ENCODE data around the gene RALY.
"Not testable (repeated sequence)": the region's sequence is repeated elsewhere in the genome, so short reads cannot be mapped to it uniquely, and the experiment has no call there.

RALY gene

GRCh38 chr20:34018166-34018565 is 24.5 kb downstream of the RALY start:
- Mint-ChIP-seq H3K27ac (no peak overlapping the region), H3K4me3 (no peak overlapping the region), H3K4me1 (ENCODE audit: low read depth) (peaks cover 85% of the 10 kb centered on the region), H3K9me3 (ENCODE audit: low read depth) (no peaks in the 10 kb centered on the region), H3K36me3 (peaks cover 4% of the 10 kb centered on the region), H3K27me3 (no peaks in the 10 kb centered on the region)

GRCh38 chr20:34022151-34022838 is 28.6 kb downstream of the RALY start:
- peak overlapping the region; percentile 18 for H3K27ac Mint-ChIP-seq
- H3K4me1 Mint-ChIP-seq (ENCODE audit: low read depth): peaks cover 74% of the 10 kb centered on the region
- H3K9me3 Mint-ChIP-seq (ENCODE audit: low read depth): no peaks in the 10 kb centered on the region
- no peaks in the 10 kb centered on the region for H3K27me3 Mint-ChIP-seq
- H3K4me3 Mint-ChIP-seq: no peak overlapping the region
- peaks cover 4% of the 10 kb centered on the region for H3K36me3 Mint-ChIP-seq

- Mint-ChIP-seq H3K27me3 (no peaks in the 10 kb centered on the region), H3K9me3 (ENCODE audit: low read depth) (no peaks in the 10 kb centered on the region), H3K27ac (peak overlapping the region; percentile 18), H3K4me3 (no peak overlapping the region), H3K36me3 (peaks cover 4% of the 10 kb centered on the region), H3K4me1 (ENCODE audit: low read depth) (peaks cover 74% of the 10 kb centered on the region)
Measured at GRCh38 chr20:34022839-34023234, 29.1 kb downstream of the RALY start.

- no peaks in the 10 kb centered on the region for H3K9me3 Mint-ChIP-seq (ENCODE audit: low read depth)
- H3K4me3 Mint-ChIP-seq: peak overlapping the region; percentile 9
- H3K27ac Mint-ChIP-seq: peak overlapping the region; percentile 76
- no peaks in the 10 kb centered on the region for H3K27me3 Mint-ChIP-seq
- peaks cover 74% of the 10 kb centered on the region for H3K4me1 Mint-ChIP-seq (ENCODE audit: low read depth)
- H3K36me3 Mint-ChIP-seq: peaks cover 8% of the 10 kb centered on the region
Measured at GRCh38 chr20:34023937-34024722, 30.4 kb downstream of the RALY start.

GRCh38 chr20:34024723-34025351 is 31.1 kb downstream of the RALY start:
- Mint-ChIP-seq H3K27me3 (no peaks in the 10 kb centered on the region), H3K4me1 (ENCODE audit: low read depth) (peaks cover 75% of the 10 kb centered on the region), H3K27ac (peak overlapping the region; percentile 64), H3K9me3 (ENCODE audit: low read depth) (no peaks in the 10 kb centered on the region), H3K36me3 (peaks cover 6% of the 10 kb centered on the region), H3K4me3 (no peak overlapping the region)

- H3K36me3 Mint-ChIP-seq; H3K4me3 Mint-ChIP-seq; H3K27me3 Mint-ChIP-seq; H3K9me3 Mint-ChIP-seq (ENCODE audit: low read depth): not testable (repeated sequence)
- Mint-ChIP-seq H3K27ac (peak overlapping the region; percentile 85), H3K4me1 (ENCODE audit: low read depth) (peaks cover 59% of the 10 kb centered on the region)
Measured at GRCh38 chr20:34028013-34028412, 34.3 kb downstream of the RALY start.

GRCh38 chr20:34029415-34029814 is 35.7 kb downstream of the RALY start:
- H3K27ac Mint-ChIP-seq: no peak overlapping the region

GRCh38 chr20:34030456-34030855 is 36.7 kb downstream of the RALY start:
- Mint-ChIP-seq H3K36me3 (peaks cover 6% of the 10 kb centered on the region), H3K4me1 (ENCODE audit: low read depth) (peaks cover 57% of the 10 kb centered on the region), H3K27ac (peak overlapping the region; percentile 25), H3K4me3 (no peak overlapping the region), H3K27me3 (no peaks in the 10 kb centered on the region), H3K9me3 (ENCODE audit: low read depth) (no peaks in the 10 kb centered on the region)

More at GRCh38 chr20:34029415-34029814, 35.7 kb downstream of the RALY start:
- Mint-ChIP-seq H3K4me1 (ENCODE audit: low read depth) (peaks cover 62% of the 10 kb centered on the region), H3K36me3 (peaks cover 6% of the 10 kb centered on the region), H3K27me3 (no peaks in the 10 kb centered on the region), H3K4me3 (no peak overlapping the region), H3K9me3 (ENCODE audit: low read depth) (no peaks in the 10 kb centered on the region)

- peaks cover 3% of the 10 kb centered on the region for H3K36me3 Mint-ChIP-seq
- H3K4me3 Mint-ChIP-seq: no peak overlapping the region
- H3K9me3 Mint-ChIP-seq (ENCODE audit: low read depth): no peaks in the 10 kb centered on the region
- no peaks in the 10 kb centered on the region for H3K27me3 Mint-ChIP-seq
- peak overlapping the region; percentile 4 for H3K27ac Mint-ChIP-seq
- H3K4me1 Mint-ChIP-seq (ENCODE audit: low read depth): peaks cover 66% of the 10 kb centered on the region
Measured at GRCh38 chr20:34033903-34034302, 40.2 kb downstream of the RALY start.

GRCh38 chr20:34037121-34037520 is 43.4 kb downstream of the RALY start:
- Mint-ChIP-seq H3K4me1 (ENCODE audit: low read depth) (peaks cover 79% of the 10 kb centered on the region), H3K27me3 (no peaks in the 10 kb centered on the region), H3K27ac (peak overlapping the region; percentile 83), H3K9me3 (ENCODE audit: low read depth) (no peaks in the 10 kb centered on the region), H3K36me3 (peaks cover 2% of the 10 kb centered on the region), H3K4me3 (peak overlapping the region; percentile 73)

- Mint-ChIP-seq H3K9me3 (ENCODE audit: low read depth) (no peaks in the 10 kb centered on the region), H3K27me3 (no peaks in the 10 kb centered on the region), H3K4me1 (ENCODE audit: low read depth) (peaks cover 84% of the 10 kb centered on the region), H3K36me3 (no peaks in the 10 kb centered on the region), H3K27ac (no peak overlapping the region), H3K4me3 (no peak overlapping the region)
Measured at GRCh38 chr20:34037767-34038166, 44.1 kb downstream of the RALY start.

- no peaks in the 10 kb centered on the region for H3K27me3 Mint-ChIP-seq
- H3K27ac Mint-ChIP-seq: peak overlapping the region; percentile 70
- peak overlapping the region; percentile 24 for H3K4me3 Mint-ChIP-seq
- H3K9me3 Mint-ChIP-seq (ENCODE audit: low read depth): no peaks in the 10 kb centered on the region
- no peaks in the 10 kb centered on the region for H3K36me3 Mint-ChIP-seq
- peaks cover 90% of the 10 kb centered on the region for H3K4me1 Mint-ChIP-seq (ENCODE audit: low read depth)
Measured at GRCh38 chr20:34040300-34040995, 46.7 kb downstream of the RALY start.

GRCh38 chr20:34041226-34041625 is 47.5 kb downstream of the RALY start:
- no peak overlapping the region for H3K4me3 Mint-ChIP-seq
- peak overlapping the region; percentile 70 for H3K27ac Mint-ChIP-seq
- H3K36me3 Mint-ChIP-seq: no peaks in the 10 kb centered on the region
- H3K9me3 Mint-ChIP-seq (ENCODE audit: low read depth): no peaks in the 10 kb centered on the region
- no peaks in the 10 kb centered on the region for H3K27me3 Mint-ChIP-seq
- H3K4me1 Mint-ChIP-seq (ENCODE audit: low read depth): peaks cover 90% of the 10 kb centered on the region

- Mint-ChIP-seq H3K27ac (peak overlapping the region; percentile 70), H3K4me3 (no peak overlapping the region), H3K9me3 (ENCODE audit: low read depth) (no peaks in the 10 kb centered on the region), H3K27me3 (no peaks in the 10 kb centered on the region), H3K36me3 (no peaks in the 10 kb centered on the region), H3K4me1 (ENCODE audit: low read depth) (peaks cover 84% of the 10 kb centered on the region)
Measured at GRCh38 chr20:34042262-34042661, 48.6 kb downstream of the RALY start.

GRCh38 chr20:34043025-34043424 is 49.3 kb downstream of the RALY start:
- H3K4me1 Mint-ChIP-seq (ENCODE audit: low read depth): peaks cover 84% of the 10 kb centered on the region
- no peaks in the 10 kb centered on the region for H3K9me3 Mint-ChIP-seq (ENCODE audit: low read depth)
- no peaks in the 10 kb centered on the region for H3K27me3 Mint-ChIP-seq
- H3K4me3 Mint-ChIP-seq: no peak overlapping the region
- H3K36me3 Mint-ChIP-seq: no peaks in the 10 kb centered on the region
- peak overlapping the region; percentile 30 for H3K27ac Mint-ChIP-seq

All from activated naive CD8-positive, alpha-beta T cell (primary cell).